ENCODE results near the gene LHX3. TPM values are rescaled to one million over a fixed set of nuclear protein-coding genes. Genes with fewer than 3 reads are reported as not detected.

The LHX3 gene
- total RNA-seq, 2 donors from 2014 or later: not detected

DNA sequence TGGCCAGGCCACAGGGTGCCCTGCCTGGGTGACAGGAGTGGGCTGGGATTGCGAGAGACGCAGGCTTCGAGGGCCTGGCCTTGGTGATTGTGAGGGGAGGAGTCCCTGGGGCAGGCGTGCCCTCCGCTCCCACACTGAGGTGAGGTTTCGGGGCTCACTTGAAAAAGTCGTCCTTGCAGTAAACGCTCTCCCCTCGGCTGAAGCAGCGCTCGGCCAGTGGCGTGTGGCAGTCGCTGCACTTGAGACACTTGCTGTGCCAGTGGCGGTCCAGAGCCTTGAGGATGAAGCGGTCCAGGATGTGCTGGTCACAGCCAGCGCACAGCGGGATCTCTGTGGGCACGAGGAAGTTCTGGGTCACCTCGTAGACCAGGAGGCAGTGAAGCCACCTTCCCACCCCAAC, 4.5 kb downstream of the LHX3 start:
- Histone ChIP-seq H3K9me3 (no peaks in the 10 kb centered on the region), H3K36me3 (no peaks in the 10 kb centered on the region), H3K4me1 (ENCODE audit: control insufficient read depth in 1 of 2, low read depth in 2 of 2) (no peaks in the 10 kb centered on the region), H3K4me3 (no peak overlapping the region), H3K27me3 (replicated peaks; ENCODE audit: insufficient read depth) (peaks cover 27% of the 10 kb centered on the region), H3K27ac (no peak overlapping the region)
- DNase-seq (ENCODE audit: low spot score): no peak
- TF ChIP-seq, protein P1, sequence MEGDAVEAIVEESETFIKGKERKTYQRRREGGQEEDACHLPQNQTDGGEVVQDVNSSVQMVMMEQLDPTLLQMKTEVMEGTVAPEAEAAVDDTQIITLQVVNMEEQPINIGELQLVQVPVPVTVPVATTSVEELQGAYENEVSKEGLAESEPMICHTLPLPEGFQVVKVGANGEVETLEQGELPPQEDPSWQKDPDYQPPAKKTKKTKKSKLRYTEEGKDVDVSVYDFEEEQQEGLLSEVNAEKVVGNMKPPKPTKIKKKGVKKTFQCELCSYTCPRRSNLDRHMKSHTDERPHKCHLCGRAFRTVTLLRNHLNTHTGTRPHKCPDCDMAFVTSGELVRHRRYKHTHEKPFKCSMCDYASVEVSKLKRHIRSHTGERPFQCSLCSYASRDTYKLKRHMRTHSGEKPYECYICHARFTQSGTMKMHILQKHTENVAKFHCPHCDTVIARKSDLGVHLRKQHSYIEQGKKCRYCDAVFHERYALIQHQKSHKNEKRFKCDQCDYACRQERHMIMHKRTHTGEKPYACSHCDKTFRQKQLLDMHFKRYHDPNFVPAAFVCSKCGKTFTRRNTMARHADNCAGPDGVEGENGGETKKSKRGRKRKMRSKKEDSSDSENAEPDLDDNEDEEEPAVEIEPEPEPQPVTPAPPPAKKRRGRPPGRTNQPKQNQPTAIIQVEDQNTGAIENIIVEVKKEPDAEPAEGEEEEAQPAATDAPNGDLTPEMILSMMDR (IDR thresholded peaks at IDR 0.05): no peak
- no peak for ATAC-seq (ENCODE audit: insufficient number of reproducible peaks, low FRiP score, low read depth)

DNA sequence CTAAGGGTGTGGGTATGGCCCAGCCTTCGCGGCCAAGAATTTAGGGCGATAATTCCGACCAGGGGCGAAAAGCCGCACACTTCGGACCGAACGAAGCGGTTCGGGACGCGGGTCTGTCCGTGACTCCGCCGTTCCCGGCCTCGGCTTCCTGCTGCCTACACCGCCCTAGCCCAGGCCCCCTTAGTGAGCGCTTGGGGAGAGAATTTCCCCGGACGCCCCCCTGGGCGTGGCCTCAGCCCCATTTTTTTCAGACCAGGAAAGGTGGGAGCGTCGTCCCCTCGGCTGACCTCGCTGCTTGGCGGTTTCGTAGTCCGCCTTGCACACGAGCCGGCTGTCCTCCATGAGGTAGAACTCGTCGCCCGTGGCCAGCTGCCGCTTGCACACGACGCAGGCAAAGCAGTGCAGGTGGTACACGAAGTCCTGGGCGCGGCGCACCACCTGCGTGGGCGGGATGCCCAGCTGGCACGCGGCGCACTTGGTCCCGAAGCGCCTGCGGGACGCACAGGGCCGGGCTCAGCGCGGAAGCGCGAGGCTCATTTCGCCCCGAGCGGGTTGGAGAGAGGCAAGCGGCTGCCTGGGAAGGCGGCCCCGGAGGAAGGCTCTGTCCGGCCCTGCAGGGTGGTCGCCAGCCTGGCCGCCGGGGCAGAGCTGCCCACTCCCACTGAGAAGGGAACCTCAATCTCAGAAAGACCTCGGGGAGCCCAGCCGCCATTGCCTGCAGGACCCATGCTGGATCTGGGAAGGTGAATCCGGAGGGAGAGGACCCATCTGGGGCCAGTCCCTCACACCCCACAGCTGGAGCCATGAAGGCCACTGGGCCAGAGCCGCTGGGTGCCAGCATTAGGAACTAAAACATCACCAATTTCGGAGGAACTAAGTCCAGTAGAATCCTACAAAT, 5.3 kb downstream of the LHX3 start:
- Histone ChIP-seq H3K4me1 (ENCODE audit: control insufficient read depth in 1 of 2, low read depth in 2 of 2) (no peaks in the 10 kb centered on the region), H3K36me3 (no peaks in the 10 kb centered on the region), H3K9me3 (no peaks in the 10 kb centered on the region), H3K27ac (no peak overlapping the region), H3K27me3 (replicated peaks; ENCODE audit: insufficient read depth) (peaks cover 26% of the 10 kb centered on the region), H3K4me3 (no peak overlapping the region)
- ATAC-seq (ENCODE audit: insufficient number of reproducible peaks, low FRiP score, low read depth) (no peak), DNase-seq (ENCODE audit: low spot score) (no peak)
- TF ChIP-seq, protein P1 (IDR thresholded peaks at IDR 0.05): no peak

DNA sequence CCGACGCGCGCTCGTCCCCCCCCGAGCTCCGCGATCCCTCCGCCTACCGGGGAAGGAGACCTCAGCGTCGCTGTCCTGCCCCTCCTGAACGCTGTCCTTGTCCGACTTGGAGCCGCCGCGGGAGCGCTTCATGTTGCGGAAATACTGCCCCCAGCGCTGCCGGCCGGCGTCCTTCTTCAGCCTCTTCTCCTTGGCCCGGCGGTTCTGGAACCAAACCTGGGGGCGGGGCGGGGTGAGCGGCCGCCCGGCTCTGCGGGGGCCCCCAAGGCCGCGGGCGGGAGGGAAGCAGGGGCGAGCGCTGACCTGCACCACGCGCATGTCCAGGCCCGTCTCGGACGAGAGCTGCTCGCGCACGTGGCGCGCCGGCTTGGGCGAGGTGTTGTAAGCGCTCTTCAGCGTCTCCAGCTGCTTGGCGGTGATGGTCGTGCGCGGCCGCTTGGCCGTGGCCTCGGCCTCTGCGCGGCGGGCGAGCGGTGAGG, 6.3 kb downstream of the LHX3 start:
- TF ChIP-seq, protein P1 (IDR thresholded peaks at IDR 0.05): no peak
- Histone ChIP-seq H3K4me1 (ENCODE audit: control insufficient read depth in 1 of 2, low read depth in 2 of 2) (no peaks in the 10 kb centered on the region), H3K9me3 (no peaks in the 10 kb centered on the region)

DNA sequence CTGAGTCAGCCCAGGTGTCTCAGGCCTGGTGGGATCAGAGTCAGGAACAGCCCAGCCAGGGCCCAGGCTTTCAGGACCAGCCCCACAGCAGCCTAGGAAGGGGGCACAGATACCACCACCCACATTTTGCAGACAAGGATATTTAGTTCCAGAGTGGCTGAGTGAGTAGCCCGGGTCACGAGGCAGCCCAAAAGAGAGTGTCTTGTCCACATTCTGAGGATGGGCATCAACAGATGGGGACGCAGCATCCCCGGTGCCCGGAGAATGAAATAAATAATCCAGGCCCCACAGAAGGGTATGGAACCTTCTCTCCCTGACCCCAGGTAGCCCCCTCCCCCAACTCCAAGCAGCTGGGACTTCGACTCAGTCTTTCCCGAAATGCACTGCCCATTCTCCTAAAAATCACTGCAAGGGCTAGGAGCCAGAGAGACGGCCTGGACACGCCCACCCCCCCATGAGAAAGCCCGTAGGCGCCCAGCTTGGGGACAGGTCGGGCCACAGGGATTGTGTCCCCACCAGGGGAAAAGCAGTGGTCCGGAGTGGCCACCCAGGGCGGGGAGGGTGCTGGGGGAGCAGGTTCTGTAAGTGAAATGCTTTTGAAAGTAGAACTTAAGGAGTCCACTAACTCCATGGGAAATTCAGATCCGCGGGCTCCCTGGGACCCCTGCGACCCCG, 6.9 kb downstream of the LHX3 start:
- no peak overlapping the region for H3K27ac ChIP-seq
- peaks cover 15% of the 10 kb centered on the region for H3K27me3 ChIP-seq (replicated peaks; ENCODE audit: insufficient read depth)
- no peaks in the 10 kb centered on the region for H3K36me3 ChIP-seq
- ATAC-seq (ENCODE audit: insufficient number of reproducible peaks, low FRiP score, low read depth): no peak
- H3K4me1 ChIP-seq (ENCODE audit: control insufficient read depth in 1 of 2, low read depth in 2 of 2): no peaks in the 10 kb centered on the region
- DNase-seq (ENCODE audit: low spot score): no peak
- TF ChIP-seq, protein P1 (IDR thresholded peaks at IDR 0.05): no peak
- no peak overlapping the region for H3K4me3 ChIP-seq
- no peaks in the 10 kb centered on the region for H3K9me3 ChIP-seq

More for the DNA sequence above, 6.3 kb downstream of the LHX3 start:
- ATAC-seq (ENCODE audit: insufficient number of reproducible peaks, low FRiP score, low read depth) (no peak), DNase-seq (ENCODE audit: low spot score) (no peak)
- Histone ChIP-seq H3K27ac (no peak overlapping the region), H3K27me3 (replicated peaks; ENCODE audit: insufficient read depth) (peaks cover 16% of the 10 kb centered on the region), H3K4me3 (no peak overlapping the region), H3K36me3 (no peaks in the 10 kb centered on the region)
